Testis (tissue), 2 donors: Measurements from ENCODE around the gene ACTR1B.

Experiments used
- CTCF ChIP-seq, 3 experiments: fragments of 450-650 bp in 2 of 3; fragments of 200-600 bp in 1 of 3; sonication (generic) in 1 of 3; IDR thresholded peaks; one replicate each; pipeline ENCODE4 v1.5.1; 2016 to 2019; ENCODE audit warnings: antibody characterized with exemption in 3 of 3, mild to moderate bottlenecking in 2 of 3, moderate library complexity in 1 of 3
- POLR2A ChIP-seq: fragments of 450-650 bp; IDR thresholded peaks from one replicate; pipeline ENCODE4 v1.6.1; 2017; ENCODE audit warnings: antibody characterized with exemption, mild to moderate bottlenecking, moderate library complexity

GRCh38 chr2:97673182-97673914 is 9.5 kb upstream of the ACTR1B start:
- TF ChIP-seq POLR2A (no peak), CTCF (IDR thresholded peaks at IDR 0.05) (no peak)
